ENCODE results near the gene ZYX.

DNA sequence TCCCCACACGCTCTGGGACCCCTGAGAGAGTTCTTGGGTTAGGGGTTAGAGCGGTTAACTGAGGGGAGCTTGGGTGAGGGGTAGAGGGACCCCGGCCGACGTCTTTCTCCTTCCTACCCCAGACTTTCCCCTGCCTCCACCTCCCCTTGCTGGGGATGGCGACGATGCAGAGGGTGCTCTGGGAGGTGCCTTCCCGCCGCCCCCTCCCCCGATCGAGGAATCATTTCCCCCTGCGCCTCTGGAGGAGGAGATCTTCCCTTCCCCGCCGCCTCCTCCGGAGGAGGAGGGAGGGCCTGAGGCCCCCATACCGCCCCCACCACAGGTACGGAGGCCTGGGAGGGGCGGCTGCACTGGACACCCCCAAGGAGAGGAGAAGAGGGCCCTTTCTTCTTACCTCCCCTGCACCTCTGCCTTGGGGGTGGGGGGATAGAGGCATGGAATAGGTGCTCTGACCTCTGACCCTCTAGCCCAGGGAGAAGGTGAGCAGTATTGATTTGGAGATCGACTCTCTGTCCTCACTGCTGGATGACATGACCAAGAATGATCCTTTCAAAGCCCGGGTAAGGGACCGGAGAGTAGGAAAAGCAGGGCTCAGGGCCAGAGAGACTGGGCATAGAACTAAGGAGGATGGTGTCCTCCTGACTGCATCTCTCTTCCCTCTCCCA lies 1.1 kb downstream of the ZYX start:
- no peak for TF ChIP-seq CTCF (IDR thresholded peaks at IDR 0.05)
- TF ChIP-seq POLR2A (IDR thresholded peaks at IDR 0.05): no peak
- TF ChIP-seq POLR2AphosphoS5 (IDR thresholded peaks at IDR 0.05): no peak
- TF ChIP-seq EP300 (IDR thresholded peaks at IDR 0.05): no peak
